Testis (tissue), 3 donors: Measurements from ENCODE around the gene IGFBP2. TPM values are rescaled to one million over a fixed set of nuclear protein-coding genes. Genes with fewer than 3 reads are reported as not detected.

Experiments used
- DNase-seq: peaks from one replicate; pipeline ENCODE4 v3.0.0-alpha.2; 2019
- H3K27ac ChIP-seq, 2 donors: fragments of 200-600 bp; sonication (generic); one replicate each; pipeline ENCODE4 v1.5.1; 2019
- H3K27me3 ChIP-seq: fragments of 200-600 bp; sonication (generic); one replicate; pipeline ENCODE4 v1.5.1; 2019
- H3K36me3 ChIP-seq: fragments of 200-600 bp; sonication (generic); one replicate; pipeline ENCODE4 v1.5.1; 2017; ENCODE audit warnings: low read depth; ENCODE audit errors: missing control alignments
- H3K4me1 ChIP-seq: fragments of 200-600 bp; sonication (generic); one replicate; pipeline ENCODE4 v1.5.1; 2019
- H3K4me3 ChIP-seq, 2 donors: fragments of 200-600 bp; sonication (generic); one replicate each; pipeline ENCODE4 v1.5.1; 2017 to 2019
- H3K9me3 ChIP-seq: fragments of 200-600 bp; sonication (generic); one replicate; pipeline ENCODE4 v1.5.1; 2017
- POLR2A ChIP-seq: fragments of 450-650 bp; IDR thresholded peaks from one replicate; pipeline ENCODE4 v1.6.1; 2017; ENCODE audit warnings: antibody characterized with exemption, mild to moderate bottlenecking, moderate library complexity
- WGBS, 2 donors: methylation state at CpG; one replicate each; pipeline ENCODE4 v1.1.5; 2018; 5-methylcytosine and 5-hydroxymethylcytosine counted together
- intact Hi-C: fragments of 100-400 bp; cut with DNase I; formaldehyde crosslinking; loops from one replicate; pipeline ENCODE4 v1.15.1; 2023; ENCODE audit warnings: low total_unique reads
- polyA plus RNA-seq: library from polyadenylated mRNA; stranded (reverse); fragments of 350-450 nt; fragmentation: Illumina TruSeq; extraction: RNeasy Lipid Tissue Mini Kit (QIAGEN cat#74804); gene quantifications from one replicate; pipeline ENCODE4 v1.2.3, GENCODE V29; 2014; ENCODE audit warnings: low read depth, low replicate concordance; ENCODE audit not compliant: insufficient read depth
- total RNA-seq, 2 donors: library from RNA; depleted of rRNA; stranded (reverse); fragments of >200 nt; gene quantifications; one replicate each; pipeline ENCODE4 v1.2.3, GENCODE V29; 2016
- TF ChIP-seq, protein P1 (sequence below), 3 experiments: fragments of 450-650 bp in 2 of 3; fragments of 200-600 bp in 1 of 3; sonication (generic) in 1 of 3; IDR thresholded peaks; one replicate each; pipeline ENCODE4 v1.5.1; 2016 to 2019; ENCODE audit warnings: antibody characterized with exemption in 3 of 3, mild to moderate bottlenecking in 2 of 3, moderate library complexity in 1 of 3

The IGFBP2 gene
- total and polyA plus RNA-seq, 3 donors from 2014 or later: 100 to 180 (median 118) TPM

GRCh38 chr2:216660496-216660895, 27.3 kb downstream of the IGFBP2 start:
- Histone ChIP-seq H3K4me1 (peaks cover 9% of the 10 kb centered on the region), H3K4me3 (no peak overlapping the region), H3K27me3 (no peaks in the 10 kb centered on the region), H3K9me3 (no peaks in the 10 kb centered on the region), H3K36me3 (no peaks in the 10 kb centered on the region), H3K27ac (no peak overlapping the region)
- 71 to 96% methylated on average over 2 to 10 of the region's 10 CpGs for WGBS, 2 donors
- intact Hi-C loops: no loop called here
- TF ChIP-seq POLR2A: no peak
- TF ChIP-seq, protein P1, sequence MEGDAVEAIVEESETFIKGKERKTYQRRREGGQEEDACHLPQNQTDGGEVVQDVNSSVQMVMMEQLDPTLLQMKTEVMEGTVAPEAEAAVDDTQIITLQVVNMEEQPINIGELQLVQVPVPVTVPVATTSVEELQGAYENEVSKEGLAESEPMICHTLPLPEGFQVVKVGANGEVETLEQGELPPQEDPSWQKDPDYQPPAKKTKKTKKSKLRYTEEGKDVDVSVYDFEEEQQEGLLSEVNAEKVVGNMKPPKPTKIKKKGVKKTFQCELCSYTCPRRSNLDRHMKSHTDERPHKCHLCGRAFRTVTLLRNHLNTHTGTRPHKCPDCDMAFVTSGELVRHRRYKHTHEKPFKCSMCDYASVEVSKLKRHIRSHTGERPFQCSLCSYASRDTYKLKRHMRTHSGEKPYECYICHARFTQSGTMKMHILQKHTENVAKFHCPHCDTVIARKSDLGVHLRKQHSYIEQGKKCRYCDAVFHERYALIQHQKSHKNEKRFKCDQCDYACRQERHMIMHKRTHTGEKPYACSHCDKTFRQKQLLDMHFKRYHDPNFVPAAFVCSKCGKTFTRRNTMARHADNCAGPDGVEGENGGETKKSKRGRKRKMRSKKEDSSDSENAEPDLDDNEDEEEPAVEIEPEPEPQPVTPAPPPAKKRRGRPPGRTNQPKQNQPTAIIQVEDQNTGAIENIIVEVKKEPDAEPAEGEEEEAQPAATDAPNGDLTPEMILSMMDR (IDR thresholded peaks at IDR 0.05): no peak
- DNase-seq: no peak

GRCh38 chr2:216661051-216661450, 27.8 kb downstream of the IGFBP2 start:
- TF ChIP-seq POLR2A: no peak
- TF ChIP-seq, protein P1 (IDR thresholded peaks at IDR 0.05): no peak
- DNase-seq: no peak
- WGBS, 2 donors: 86 to 98% methylated on average over 5 of the region's 5 CpGs
- no peaks in the 10 kb centered on the region for H3K27me3 ChIP-seq
- intact Hi-C loops: no loop called here
- no peak overlapping the region for H3K27ac ChIP-seq
- H3K4me1 ChIP-seq: peaks cover 15% of the 10 kb centered on the region
- H3K36me3 ChIP-seq: no peaks in the 10 kb centered on the region
- H3K4me3 ChIP-seq: no peak overlapping the region
- no peaks in the 10 kb centered on the region for H3K9me3 ChIP-seq

DNA sequence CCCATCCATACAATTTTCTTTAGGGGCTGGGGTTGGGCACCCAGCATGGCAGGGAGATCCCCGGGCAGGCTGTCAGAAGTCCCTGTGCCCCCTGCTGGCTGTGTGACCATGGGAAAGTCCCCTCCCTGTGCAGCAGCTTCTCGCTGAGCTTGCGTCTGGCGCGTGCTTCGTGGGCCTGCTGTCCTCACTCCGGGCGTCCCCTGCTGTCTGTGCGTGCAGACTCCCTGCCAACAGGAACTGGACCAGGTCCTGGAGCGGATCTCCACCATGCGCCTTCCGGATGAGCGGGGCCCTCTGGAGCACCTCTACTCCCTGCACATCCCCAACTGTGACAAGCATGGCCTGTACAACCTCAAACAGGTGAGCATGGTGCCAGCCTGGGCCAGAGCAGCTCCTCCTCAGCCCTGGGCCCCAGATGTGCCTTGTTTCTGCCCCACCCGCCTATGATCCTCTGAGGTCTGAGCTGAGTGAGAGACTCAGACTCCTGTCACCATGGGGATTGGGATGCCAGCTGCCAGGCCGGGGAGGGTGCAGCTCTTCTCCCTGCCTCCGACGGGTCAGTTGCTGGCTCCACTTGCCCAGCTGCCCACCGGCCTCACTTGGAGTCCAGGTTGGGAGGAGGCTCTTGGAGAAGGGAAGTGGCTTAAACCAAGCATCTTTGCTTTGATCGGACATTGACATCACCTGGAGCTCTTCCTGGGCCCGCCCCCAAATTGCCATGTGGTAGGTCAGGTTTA, 28.6 kb downstream of the IGFBP2 start:
- H3K27ac ChIP-seq: no peak overlapping the region
- no peaks in the 10 kb centered on the region for H3K36me3 ChIP-seq
- no peaks in the 10 kb centered on the region for H3K27me3 ChIP-seq
- intact Hi-C loops: no loop called here
- peak; percentile 60 for DNase-seq
- TF ChIP-seq POLR2A: no peak
- TF ChIP-seq, protein P1 (IDR thresholded peaks at IDR 0.05): peak in 1 of 3 experiments; percentile 5
- no peaks in the 10 kb centered on the region for H3K9me3 ChIP-seq
- H3K4me3 ChIP-seq: no peak overlapping the region
- 83 to 85% methylated on average over 9 to 20 of the region's 20 CpGs for WGBS, 2 donors
- peaks cover 18% of the 10 kb centered on the region for H3K4me1 ChIP-seq

DNA sequence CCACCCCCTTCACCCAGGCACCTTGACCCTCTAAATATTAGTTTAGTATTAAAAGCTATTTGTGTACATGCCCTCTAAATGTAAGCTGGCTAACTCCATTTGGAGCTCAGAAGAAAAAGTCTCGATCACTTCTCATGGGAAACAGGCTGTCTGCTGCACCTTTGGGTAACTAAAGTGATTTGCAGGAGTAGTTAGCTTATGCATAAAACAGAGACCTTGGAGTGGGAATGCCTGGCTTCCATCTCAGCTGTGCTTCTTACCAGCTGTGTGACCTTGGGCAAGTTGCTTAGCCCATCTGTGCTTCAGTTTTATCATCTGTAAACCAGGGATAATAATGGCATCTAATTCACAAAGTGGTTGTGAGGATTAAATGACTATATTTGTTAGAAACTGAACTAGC, 29.9 kb downstream of the IGFBP2 start:
- no peak overlapping the region for H3K4me3 ChIP-seq
- H3K9me3 ChIP-seq: no peaks in the 10 kb centered on the region
- peaks cover 18% of the 10 kb centered on the region for H3K4me1 ChIP-seq
- WGBS, 2 donors: 60 to 68% methylated on average over 1 of the region's 1 CpG
- no peak overlapping the region for H3K27ac ChIP-seq
- no peaks in the 10 kb centered on the region for H3K27me3 ChIP-seq
- intact Hi-C loops: no loop called here
- no peak for DNase-seq
- TF ChIP-seq POLR2A: no peak
- TF ChIP-seq, protein P1 (IDR thresholded peaks at IDR 0.05): no peak
- H3K36me3 ChIP-seq: no peaks in the 10 kb centered on the region

DNA sequence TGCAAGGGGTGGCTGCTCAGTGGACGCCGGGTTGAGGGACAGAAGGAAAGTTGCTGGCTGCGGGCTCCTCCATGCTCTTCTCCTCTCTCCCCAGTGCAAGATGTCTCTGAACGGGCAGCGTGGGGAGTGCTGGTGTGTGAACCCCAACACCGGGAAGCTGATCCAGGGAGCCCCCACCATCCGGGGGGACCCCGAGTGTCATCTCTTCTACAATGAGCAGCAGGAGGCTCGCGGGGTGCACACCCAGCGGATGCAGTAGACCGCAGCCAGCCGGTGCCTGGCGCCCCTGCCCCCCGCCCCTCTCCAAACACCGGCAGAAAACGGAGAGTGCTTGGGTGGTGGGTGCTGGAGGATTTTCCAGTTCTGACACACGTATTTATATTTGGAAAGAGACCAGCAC, 30.6 kb downstream of the IGFBP2 start:
- Histone ChIP-seq H3K36me3 (no peaks in the 10 kb centered on the region), H3K27me3 (no peaks in the 10 kb centered on the region), H3K9me3 (no peaks in the 10 kb centered on the region), H3K4me3 (no peak overlapping the region), H3K27ac (no peak overlapping the region), H3K4me1 (peaks cover 18% of the 10 kb centered on the region)
- TF ChIP-seq, protein P1 (IDR thresholded peaks at IDR 0.05): no peak
- no peak for TF ChIP-seq POLR2A
- intact Hi-C loops: no loop called here
- no peak for DNase-seq
- 84 to 94% methylated on average over 9 to 18 of the region's 18 CpGs for WGBS, 2 donors
